HG03280 (cell line): Measurements from ENCODE around the gene POU6F2.
"Not testable (repeated sequence)": the region's sequence is repeated elsewhere in the genome, so short reads cannot be mapped to it uniquely, and the experiment has no call there.

ENCODE experiments used
- ATAC-seq: cut with Tn5 transposase; IDR thresholded peaks from one replicate; pipeline ENCODE4 v1.9.1; 2021; ENCODE audit warnings: mild to moderate bottlenecking, moderate library complexity; ENCODE audit not compliant: unreplicated experiment

Gene POU6F2

GRCh38 chr7:38977685-38978084, at the start of gene POU6F2:
POU6F2 (plus strand) TSS chr7:38977909; CDS start chr7:38977954, 45 bp downstream.
- no peak for ATAC-seq

DNA sequence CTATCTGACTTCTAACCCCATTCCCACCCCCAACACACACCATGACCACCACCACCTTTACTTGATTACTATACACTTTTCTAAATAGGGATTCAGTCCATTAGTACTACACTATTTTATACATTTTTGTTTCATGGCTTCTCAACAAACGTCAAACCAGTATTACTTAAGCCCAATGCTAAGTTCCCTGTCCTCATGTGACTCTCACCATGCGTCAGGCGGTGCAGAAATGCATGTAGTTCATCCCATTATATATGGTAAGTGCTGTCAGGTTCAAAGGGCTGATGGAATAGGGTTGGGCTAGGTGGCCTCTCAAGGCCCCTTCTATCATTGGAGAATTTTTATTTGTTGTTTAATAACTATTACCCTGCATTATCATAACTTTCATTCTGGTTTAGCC, 49.2 kb upstream of the POU6F2 start:
- no peak for ATAC-seq

DNA sequence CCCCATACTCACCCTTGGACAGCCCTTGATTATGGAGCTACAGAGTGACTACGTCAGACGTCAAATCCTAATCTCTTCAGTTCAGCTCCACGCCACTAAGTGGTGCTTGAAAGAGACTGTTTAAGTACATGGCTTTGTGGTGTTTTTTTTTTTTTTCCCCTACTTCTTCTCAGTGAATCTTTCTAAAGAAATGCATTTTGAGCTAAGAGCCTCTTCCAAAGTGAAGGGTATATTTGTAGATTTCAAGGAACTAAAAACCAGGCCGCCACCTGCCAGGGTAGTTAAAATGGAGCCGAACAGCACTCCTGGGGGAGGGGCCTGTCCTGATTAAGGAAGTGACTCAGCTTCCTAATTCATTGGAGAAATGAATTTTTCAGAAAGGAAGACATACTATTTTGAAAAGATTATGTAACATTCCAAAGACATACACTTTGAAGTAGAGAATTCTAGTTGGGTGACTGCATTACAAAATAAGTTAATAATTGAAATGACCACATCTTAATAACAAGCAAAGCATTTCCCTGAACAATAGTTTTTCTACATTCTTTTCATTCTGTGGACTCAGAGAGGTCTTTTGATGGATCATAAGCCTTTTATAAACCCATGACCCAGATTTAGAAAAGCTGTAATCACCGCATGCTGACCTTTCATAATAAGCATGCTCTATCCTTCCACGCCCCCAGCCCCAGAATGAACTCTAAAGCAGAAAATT, 48.1 kb upstream of the POU6F2 start:
- ATAC-seq, result no peak

DNA sequence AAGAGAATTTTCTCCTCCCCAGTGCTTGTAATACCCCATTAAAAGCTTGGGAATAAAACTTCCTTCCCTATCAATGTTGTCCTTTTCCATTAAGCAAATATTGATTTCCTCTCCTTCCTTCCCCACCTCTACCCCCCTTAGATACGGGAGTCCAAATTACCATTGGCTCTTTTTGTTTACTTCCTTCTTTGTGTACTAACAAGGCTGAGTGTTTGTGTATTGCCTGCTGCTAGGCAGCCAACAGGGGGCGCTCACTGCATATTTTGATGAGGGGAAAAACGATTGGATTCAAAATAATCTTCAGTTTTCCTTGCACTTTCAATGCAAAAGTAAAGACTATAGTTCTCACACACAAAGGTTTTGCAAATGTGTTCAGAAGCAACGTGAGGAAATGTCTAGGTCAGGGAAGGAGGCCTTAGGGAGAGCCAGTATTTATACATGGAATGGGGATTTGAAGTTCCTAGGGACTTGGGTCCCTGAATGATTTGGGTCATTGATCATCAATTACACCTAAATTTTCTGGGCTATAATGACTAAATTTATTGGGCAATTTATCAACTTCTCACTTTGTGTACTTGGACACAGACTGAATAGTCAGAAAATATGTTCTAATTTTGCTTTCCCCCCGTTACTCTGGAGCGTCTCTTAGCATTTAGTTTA, 45.1 kb upstream of the POU6F2 start:
- ATAC-seq, result peak; percentile 89

DNA sequence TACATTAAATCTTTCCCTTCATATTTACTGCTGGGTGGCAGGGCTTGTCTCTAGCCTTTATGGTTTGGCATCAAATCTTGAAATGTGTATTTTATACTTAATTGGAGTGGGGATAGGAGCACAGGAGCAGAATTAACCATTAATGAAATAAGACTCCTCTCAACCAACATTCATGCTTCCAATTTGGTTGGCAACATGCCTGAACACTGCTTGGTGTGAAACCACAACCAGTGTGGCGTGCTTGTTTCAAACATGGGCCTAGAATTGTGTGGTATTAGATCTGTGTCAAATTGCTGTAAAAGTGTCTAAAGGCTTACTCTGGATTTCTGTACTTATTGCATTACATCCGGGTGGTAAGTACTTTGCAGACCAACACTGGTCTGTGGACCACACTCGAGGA, 43.7 kb upstream of the POU6F2 start:
- ATAC-seq, result no peak

DNA sequence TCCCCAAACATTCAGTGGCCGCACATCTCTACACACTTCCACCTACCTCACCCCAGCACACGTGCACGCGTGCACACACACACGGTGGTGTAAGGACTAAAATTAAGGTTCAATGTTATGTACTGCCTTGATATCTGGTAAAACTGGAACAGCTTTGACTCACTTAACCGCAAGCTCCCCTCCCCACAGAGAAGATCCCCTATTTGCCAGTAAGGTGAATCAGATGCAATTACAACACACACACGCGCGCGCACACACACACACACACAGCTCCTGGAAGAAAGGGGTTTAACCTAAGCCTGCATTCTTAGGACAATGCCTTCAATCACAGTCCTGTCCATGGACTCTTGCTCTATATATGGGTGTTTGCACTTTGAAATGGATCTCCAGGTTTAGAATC, 43.2 kb upstream of the POU6F2 start:
- no peak for ATAC-seq

DNA sequence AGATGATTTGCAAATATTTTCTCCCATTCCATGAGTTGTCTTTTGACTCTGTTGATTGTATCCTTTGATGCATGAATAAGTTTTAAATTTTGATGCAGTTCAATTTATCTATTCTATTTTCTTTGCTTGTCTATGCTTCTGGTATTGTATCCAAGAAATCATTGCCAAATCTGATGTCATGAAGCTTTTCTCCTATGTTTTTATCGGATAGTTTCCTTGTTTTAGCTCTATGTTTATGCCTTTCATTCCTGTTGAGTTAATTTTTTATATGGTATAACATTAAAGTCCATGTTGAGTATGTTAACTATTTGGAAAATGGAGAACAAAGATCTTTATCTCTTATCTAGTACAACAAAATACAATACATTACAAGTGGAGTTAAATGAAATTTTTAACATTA, 41.1 kb upstream of the POU6F2 start:
- ATAC-seq, result no peak

DNA sequence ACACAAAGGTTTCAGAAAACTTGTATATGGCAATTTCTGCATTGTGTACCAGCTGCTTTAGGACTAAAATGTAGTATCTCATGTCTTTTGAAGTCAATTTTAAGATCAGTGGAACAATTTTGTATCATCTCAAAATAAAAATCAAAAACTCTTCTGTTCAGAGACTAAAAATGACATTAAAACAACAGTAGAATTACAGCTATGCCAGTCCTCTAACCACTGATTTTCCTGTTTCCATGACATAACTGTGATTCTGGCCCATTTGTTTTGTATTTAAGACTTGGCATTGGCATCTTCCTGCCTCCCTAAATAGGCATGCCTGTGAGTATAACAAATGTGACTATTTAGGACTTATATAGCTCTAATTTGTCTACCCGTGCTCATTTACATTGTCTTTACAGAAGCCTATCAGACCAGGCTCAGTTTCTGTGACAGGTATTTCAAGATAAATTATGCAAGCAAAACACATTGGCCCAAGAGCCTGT, 39.7 kb upstream of the POU6F2 start:
- ATAC-seq, result no peak

GRCh38 chr7:38938589-38938988, 39.1 kb upstream of the POU6F2 start:
- no peak for ATAC-seq

DNA sequence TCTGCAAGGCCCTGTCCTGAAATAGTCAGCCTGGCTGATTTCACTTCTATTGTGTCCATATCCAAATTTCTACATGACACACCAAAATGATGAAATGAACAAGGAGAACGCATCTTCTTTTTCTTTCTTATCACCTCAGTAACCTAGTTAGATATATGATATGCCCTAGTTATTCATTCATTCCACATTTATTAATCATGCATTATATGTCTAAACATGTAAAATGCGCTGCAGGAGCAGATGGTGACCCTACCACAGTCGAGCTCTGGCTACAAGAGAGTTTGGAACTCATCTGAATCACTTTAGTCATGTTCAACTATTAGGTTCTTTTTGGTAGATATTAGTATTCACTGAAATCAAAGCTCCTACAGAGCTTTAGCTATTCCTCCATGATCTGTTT, 36.9 kb upstream of the POU6F2 start:
- no peak for ATAC-seq

GRCh38 chr7:38942431-38943051, 35.2 kb upstream of the POU6F2 start:
- no peak for ATAC-seq

- not testable (repeated sequence) for ATAC-seq
Observed at GRCh38 chr7:38947541-38947940, 30.2 kb upstream of the POU6F2 start.

GRCh38 chr7:38950309-38950708, 27.4 kb upstream of the POU6F2 start:
- no peak for ATAC-seq

DNA sequence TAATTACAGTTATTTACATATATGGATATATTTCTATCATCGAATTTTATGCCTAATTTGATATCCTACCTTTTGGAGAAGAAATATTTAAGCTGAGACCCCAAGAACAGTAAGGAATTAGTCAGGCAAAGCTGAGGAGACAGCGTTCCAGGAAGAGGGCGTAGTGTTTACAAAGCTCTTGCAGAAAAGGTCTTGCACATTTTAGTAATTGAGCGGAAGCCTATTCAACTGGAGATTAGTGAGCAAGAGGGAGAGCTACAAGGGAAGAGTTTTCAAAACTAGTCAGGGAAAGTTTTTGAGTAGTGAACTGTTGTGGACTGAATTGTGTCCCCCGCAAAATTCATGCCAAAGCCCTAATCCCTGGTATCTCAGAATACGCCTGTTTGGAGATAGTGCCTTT, 26.5 kb upstream of the POU6F2 start:
- ATAC-seq, result no peak

GRCh38 chr7:38953227-38953626, 24.5 kb upstream of the POU6F2 start:
- no peak for ATAC-seq

DNA sequence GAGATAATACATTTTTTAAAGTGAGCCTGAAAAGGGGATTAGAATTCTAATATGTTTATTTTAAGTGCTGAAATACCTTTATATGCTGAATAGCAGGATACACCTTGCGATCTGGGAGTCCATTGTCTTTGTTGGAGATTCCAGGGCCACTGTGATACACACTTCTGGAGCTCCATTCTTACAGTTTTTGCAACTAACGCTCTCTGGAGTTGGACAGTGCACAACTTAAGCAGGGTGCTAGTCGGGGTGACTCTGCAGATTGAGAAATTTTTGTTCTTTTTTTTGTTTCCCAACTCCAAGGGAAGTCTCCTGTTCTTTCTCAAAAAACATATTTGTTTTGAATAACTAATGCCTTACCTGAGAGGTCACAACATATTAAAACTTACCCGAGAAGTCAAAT, 23.7 kb upstream of the POU6F2 start:
- ATAC-seq, result no peak

- ATAC-seq, result no peak
Observed at GRCh38 chr7:38955892-38956291, 21.8 kb upstream of the POU6F2 start.

DNA sequence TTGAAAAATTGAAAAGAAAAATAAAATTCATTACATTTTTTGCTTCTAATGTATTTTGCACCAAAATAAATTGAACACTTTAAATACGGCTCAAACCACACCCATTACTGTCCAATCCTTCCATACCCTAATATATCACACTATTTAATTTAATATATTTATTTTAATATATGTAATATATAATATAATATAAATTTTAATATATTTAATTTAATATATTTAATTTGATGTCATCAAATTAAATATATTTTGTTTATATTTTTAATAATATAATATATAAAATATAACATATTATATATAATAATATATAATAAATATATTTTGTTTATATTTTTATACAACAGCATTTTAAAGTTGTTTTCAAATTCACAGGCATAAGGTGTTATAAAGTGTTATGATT, 15.7 kb upstream of the POU6F2 start:
- no peak for ATAC-seq

DNA sequence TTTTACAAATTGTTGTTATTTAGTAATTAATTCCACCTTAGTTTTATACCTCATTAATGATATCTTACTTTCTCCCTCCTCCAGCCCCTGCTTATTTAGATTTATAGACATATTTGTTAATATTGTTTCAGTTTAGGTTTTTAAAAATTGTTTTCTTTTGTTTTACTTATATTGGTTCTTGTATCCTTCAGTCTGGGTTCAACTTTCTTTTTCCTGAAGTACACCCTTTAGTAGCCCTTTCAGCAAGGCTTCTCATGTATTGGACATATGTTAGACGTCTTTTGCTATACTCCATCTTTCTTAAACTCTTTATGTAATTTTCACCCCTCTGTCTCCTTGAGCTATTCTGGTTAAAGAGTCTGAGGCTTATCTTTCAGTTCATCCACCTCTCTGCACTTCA, 12.8 kb upstream of the POU6F2 start:
- no peak for ATAC-seq

GRCh38 chr7:38973760-38974159, 3.9 kb upstream of the POU6F2 start:
- ATAC-seq, result no peak

DNA sequence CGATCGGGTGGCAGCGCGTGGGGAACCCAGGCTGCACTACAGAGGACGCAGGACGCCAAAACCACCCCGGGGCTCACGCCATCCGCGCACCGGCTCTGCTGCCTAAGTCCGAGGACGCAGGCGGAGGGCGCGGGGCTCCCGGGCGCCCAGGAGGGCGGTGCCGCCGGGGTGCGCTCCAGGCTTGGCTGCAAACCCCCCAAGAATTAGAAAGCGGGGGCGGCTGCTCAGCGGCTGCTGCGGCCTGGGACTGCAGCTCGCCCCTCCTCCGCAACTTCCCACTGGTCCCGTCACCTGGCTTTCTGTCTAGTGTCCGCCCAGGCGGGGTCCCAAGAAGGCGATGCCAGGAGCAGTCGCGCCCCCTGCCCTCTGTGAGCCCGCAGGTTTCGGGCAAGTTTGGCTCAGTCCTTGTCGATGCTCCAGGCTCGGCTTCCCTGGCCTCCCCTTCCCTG, 1.7 kb upstream of the POU6F2 start:
- ATAC-seq, result no peak

GRCh38 chr7:38978491-38978890, 782 bp downstream of the POU6F2 start:
- no peak for ATAC-seq
